GM12865 (cell line): Measurements from ENCODE around the gene CCM2.

Source experiments
- DNase-seq: peaks from one replicate; pipeline ENCODE4 v3.0.0; 2010; ENCODE audit warnings: low read depth
- H3K4me3 ChIP-seq: 2 replicates; pipeline ENCODE4 v1.5.1; 2011; ENCODE audit warnings: mild to moderate bottlenecking, low read depth, low read length, control low read depth
- CTCF ChIP-seq: IDR thresholded peaks from 2 replicates; pipeline ENCODE4 v1.5.1; 2011; ENCODE audit warnings: low read length, control low read depth, low read depth, inconsistent platforms; ENCODE audit not compliant: insufficient read depth; ENCODE audit errors: missing control alignments

The CCM2 gene

GRCh38 chr7:44983742-44984477 lies 16.1 kb upstream of the CCM2 start:
- peak overlapping the region; percentile 58 for H3K4me3 ChIP-seq
- TF ChIP-seq CTCF, result no peak
- DNase-seq, result no peak

GRCh38 chr7:44984478-44984758 lies 15.6 kb upstream of the CCM2 start:
- peak overlapping the region; percentile 58 for H3K4me3 ChIP-seq
- no peak for DNase-seq
- TF ChIP-seq CTCF, result no peak

GRCh38 chr7:44985033-44985695 lies 14.8 kb upstream of the CCM2 start:
- TF ChIP-seq CTCF, result no peak
- peak overlapping the region; percentile 58 for H3K4me3 ChIP-seq
- no peak for DNase-seq

GRCh38 chr7:44985900-44986217 lies 14.1 kb upstream of the CCM2 start:
- no peak for DNase-seq
- no peak for TF ChIP-seq CTCF
- H3K4me3 ChIP-seq, result peak overlapping the region; percentile 58

GRCh38 chr7:44986218-44987053 lies 13.6 kb upstream of the CCM2 start:
- peak; percentile 97 for DNase-seq
- H3K4me3 ChIP-seq, result peak overlapping the region; percentile 58
- no peak for TF ChIP-seq CTCF

- no peak for DNase-seq
- peak overlapping the region; percentile 58 for H3K4me3 ChIP-seq
- no peak for TF ChIP-seq CTCF
Measured at GRCh38 chr7:44987457-44987856, 12.5 kb upstream of the CCM2 start.
